Activated T-cell treated with anti-CD3 and anti-CD28 coated beads for 48 hours (primary cell): ENCODE data around the gene RABL6.

Source experiments
- DNase-seq: peaks from one replicate; pipeline ENCODE4 v3.0.0-alpha.2; 2020; ENCODE audit warnings: low read depth

The RABL6 gene

GRCh38 chr9:136847088-136847825, 39.5 kb downstream of the RABL6 start:
- DNase-seq, result no peak

- DNase-seq, result peak; percentile 84
Measured at GRCh38 chr9:136847826-136848392, 40.2 kb downstream of the RABL6 start.

- peak; percentile 39 for DNase-seq
Measured at GRCh38 chr9:136848393-136849037, 40.8 kb downstream of the RABL6 start.

GRCh38 chr9:136849038-136849959, 41.6 kb downstream of the RABL6 start, which contains the start of gene PHPT1:
TSS of gene PHPT1 (plus strand) at chr9:136849409. CDS start at chr9:136849431, 22 bp downstream.
- DNase-seq, result peak; percentile 95

GRCh38 chr9:136849960-136850865, 42.5 kb downstream of the RABL6 start:
- no peak for DNase-seq

GRCh38 chr9:136850866-136851775, 43.4 kb downstream of the RABL6 start:
- no peak for DNase-seq

- no peak for DNase-seq
Measured at GRCh38 chr9:136851941-136852663, 44.4 kb downstream of the RABL6 start, which contains the start of gene MAMDC4. TSS of gene MAMDC4 (plus strand) at chr9:136852346. CDS start at chr9:136852417, 71 bp downstream.

- no peak for DNase-seq
Measured at GRCh38 chr9:136852664-136853595, 45.2 kb downstream of the RABL6 start.

GRCh38 chr9:136853596-136854112, 45.9 kb downstream of the RABL6 start:
- no peak for DNase-seq

GRCh38 chr9:136854113-136854841, 46.5 kb downstream of the RABL6 start:
- DNase-seq, result no peak

- no peak for DNase-seq
Measured at GRCh38 chr9:136854842-136855460, 47.2 kb downstream of the RABL6 start.

- DNase-seq, result no peak
Measured at GRCh38 chr9:136855461-136856078, 47.8 kb downstream of the RABL6 start.

GRCh38 chr9:136856079-136856476, 48.3 kb downstream of the RABL6 start:
- DNase-seq, result no peak

GRCh38 chr9:136856541-136857141, 48.9 kb downstream of the RABL6 start:
- no peak for DNase-seq

- no peak for DNase-seq
Measured at GRCh38 chr9:136857166-136857565, 49.4 kb downstream of the RABL6 start.
